ENCODE data around the gene PTTG1IP. TPM values are rescaled to one million over a fixed set of nuclear protein-coding genes. Genes with fewer than 3 reads are reported as not detected.

The PTTG1IP gene
- total and polyA plus RNA-seq, 2 donors (not counting 1 experiment from before 2014, with no cell fraction given), result 30.7 to 58.6 TPM

DNA sequence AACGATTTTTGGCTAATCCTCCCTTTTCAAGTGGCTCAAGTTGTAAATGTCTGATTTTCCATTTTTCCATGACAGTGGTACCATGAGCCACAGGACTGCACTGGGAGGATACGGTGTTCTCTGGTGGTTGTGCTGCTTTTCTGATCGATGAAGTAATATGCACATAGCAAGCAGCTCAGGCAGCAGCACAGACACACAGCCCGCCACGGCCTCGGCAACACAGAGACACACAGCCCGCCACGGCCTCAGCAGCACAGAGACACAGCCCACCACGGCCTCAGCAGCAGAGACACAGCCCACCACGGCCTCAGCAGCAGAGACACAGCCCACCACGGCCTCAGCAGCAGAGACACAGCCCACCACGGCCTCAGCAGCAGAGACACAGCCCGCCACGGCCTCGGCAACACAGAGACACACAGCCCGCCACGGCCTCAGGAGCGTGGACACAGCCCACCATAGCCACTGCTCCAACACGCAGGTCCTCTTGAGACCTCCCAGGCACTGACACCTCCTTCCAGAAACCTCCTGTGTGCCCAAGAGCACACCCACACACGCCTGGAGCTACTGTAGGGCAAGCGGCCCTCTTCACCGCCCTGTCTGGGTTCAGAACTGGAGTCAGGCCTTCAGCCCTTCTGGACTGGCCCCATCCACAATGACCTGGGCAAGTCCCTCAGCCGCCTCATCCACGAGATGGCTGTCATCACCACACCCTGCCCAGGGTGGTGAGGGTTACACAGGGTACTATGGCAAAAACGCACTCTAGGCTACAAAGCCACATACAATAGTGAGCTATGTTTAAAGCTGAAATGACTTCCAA is 10.4 kb downstream of the PTTG1IP start:
- Histone ChIP-seq H3K79me2 (ENCODE audit: control insufficient read depth, insufficient read depth, low read length) (peaks cover 93% of the 10 kb centered on the region), H3K4me3 (ENCODE audit: control extremely low read depth in 1 of 5, extremely low read depth in 1 of 5, insufficient read depth in 1 of 5, low read depth in 2 of 5, low read length in 4 of 5) (no peak overlapping the region), H3K27ac (ENCODE audit: low read length in 2 of 2) (no peak overlapping the region), H3K4me1 (ENCODE audit: control insufficient read depth in 2 of 2, insufficient read depth in 2 of 2, low read length in 2 of 2) (peaks cover 30 to 31% of the 10 kb centered on the region in 2 donors), H3K9ac (ENCODE audit: low read length) (no peak overlapping the region), H3K27me3 (replicated peaks in 1 of 4; ENCODE audit: control extremely low read depth in 1 of 4, control insufficient read depth in 3 of 4, insufficient read depth in 4 of 4, low read length in 3 of 4) (no peaks in the 10 kb centered on the region), H3K36me3 (replicated peaks in 1 of 2; ENCODE audit: control extremely low read depth in 1 of 2, control insufficient read depth in 1 of 2, extremely low read depth in 1 of 2, insufficient read depth in 2 of 2, low read length in 1 of 2) (peaks cover 0 to 48% of the 10 kb centered on the region in 2 experiments), H3K4me2 (replicated peaks; ENCODE audit: low read depth, low read length, poor library complexity, severe bottlenecking) (no peak overlapping the region), H3K9me3 (ENCODE audit: control extremely low read depth in 1 of 3, control insufficient read depth in 2 of 3, insufficient read depth in 1 of 3, low read length in 2 of 3) (no peaks in the 10 kb centered on the region), H4K20me1 (ENCODE audit: control insufficient read depth, insufficient read depth, low read length, poor library complexity, severe bottlenecking) (peaks cover 98% of the 10 kb centered on the region), H2AFZ (ENCODE audit: insufficient read depth, low read depth, low read length, poor library complexity, severe bottlenecking) (no peak overlapping the region)
- ATAC-seq (ENCODE audit: low read depth) (no peak), DNase-seq (no peak)
- no peak overlapping the region for H3K27ac Mint-ChIP-seq
- TF ChIP-seq, protein P1, sequence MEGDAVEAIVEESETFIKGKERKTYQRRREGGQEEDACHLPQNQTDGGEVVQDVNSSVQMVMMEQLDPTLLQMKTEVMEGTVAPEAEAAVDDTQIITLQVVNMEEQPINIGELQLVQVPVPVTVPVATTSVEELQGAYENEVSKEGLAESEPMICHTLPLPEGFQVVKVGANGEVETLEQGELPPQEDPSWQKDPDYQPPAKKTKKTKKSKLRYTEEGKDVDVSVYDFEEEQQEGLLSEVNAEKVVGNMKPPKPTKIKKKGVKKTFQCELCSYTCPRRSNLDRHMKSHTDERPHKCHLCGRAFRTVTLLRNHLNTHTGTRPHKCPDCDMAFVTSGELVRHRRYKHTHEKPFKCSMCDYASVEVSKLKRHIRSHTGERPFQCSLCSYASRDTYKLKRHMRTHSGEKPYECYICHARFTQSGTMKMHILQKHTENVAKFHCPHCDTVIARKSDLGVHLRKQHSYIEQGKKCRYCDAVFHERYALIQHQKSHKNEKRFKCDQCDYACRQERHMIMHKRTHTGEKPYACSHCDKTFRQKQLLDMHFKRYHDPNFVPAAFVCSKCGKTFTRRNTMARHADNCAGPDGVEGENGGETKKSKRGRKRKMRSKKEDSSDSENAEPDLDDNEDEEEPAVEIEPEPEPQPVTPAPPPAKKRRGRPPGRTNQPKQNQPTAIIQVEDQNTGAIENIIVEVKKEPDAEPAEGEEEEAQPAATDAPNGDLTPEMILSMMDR (IDR thresholded peaks at IDR 0.05), result no peak
- TF ChIP-seq EZH2 (IDR thresholded peaks at IDR 0.05; ENCODE audit: borderline replicate concordance, insufficient read depth, low read depth, low read length, poor library complexity, severe bottlenecking), result no peak
- ChIA-PET POLR2A (interaction anchor here (0.8 kb wide), 1 partner anchor 904 kb away, joined by 6 read pairs; no protein-coding TSS in a partner anchor), CTCF (no interaction called here)
- intact Hi-C loops (cut with micrococcal nuclease), result no loop called here
- 99% methylated on average over 24 of the region's 25 CpGs for WGBS (ENCODE audit: insufficient coverage)
- H3K4me1 Mint-ChIP-seq, result peaks cover 39% of the 10 kb centered on the region
- no peaks in the 10 kb centered on the region for H3K9me3 Mint-ChIP-seq (ENCODE audit: insufficient read depth)
- no peaks in the 10 kb centered on the region for H3K27me3 Mint-ChIP-seq
- no peak overlapping the region for H3K4me3 Mint-ChIP-seq

DNA sequence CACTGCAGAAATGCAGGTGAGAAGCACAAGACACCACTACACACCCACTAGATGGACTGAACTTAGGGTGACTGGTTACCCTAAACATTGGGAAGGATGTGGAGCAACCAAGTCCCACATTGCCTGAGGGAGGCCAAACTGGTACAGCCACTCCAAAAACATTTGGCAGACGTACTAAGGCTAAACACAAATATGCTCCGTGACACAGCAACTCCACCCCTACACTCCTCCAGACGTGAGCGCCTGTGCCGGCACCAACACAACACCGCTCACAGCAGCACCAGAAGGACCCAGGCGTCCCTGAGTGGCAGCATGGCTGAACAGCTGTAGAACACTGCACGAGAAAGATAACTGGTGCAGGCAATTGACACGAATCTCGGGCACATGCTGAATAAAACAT is 14.7 kb downstream of the PTTG1IP start:
- 97% methylated on average over 10 of the region's 10 CpGs for WGBS (ENCODE audit: insufficient coverage)
- H2AFZ ChIP-seq (ENCODE audit: insufficient read depth, low read depth, low read length, poor library complexity, severe bottlenecking), result no peak overlapping the region
- H3K27ac ChIP-seq (ENCODE audit: low read length in 2 of 2), result no peak overlapping the region
- ChIA-PET POLR2A (no interaction called here), CTCF (no interaction called here)
- ATAC-seq (ENCODE audit: low read depth) (no peak), DNase-seq (no peak)
- Mint-ChIP-seq H3K4me1 (peaks cover 6% of the 10 kb centered on the region), H3K27ac (no peak overlapping the region), H3K4me3 (no peak overlapping the region), H3K9me3 (ENCODE audit: insufficient read depth) (no peaks in the 10 kb centered on the region), H3K27me3 (no peaks in the 10 kb centered on the region)
- no peaks in the 10 kb centered on the region for H3K27me3 ChIP-seq (replicated peaks in 1 of 4; ENCODE audit: control extremely low read depth in 1 of 4, control insufficient read depth in 3 of 4, insufficient read depth in 4 of 4, low read length in 3 of 4)
- H3K9me3 ChIP-seq (ENCODE audit: control extremely low read depth in 1 of 3, control insufficient read depth in 2 of 3, insufficient read depth in 1 of 3, low read length in 2 of 3), result no peaks in the 10 kb centered on the region
- TF ChIP-seq EZH2 (IDR thresholded peaks at IDR 0.05; ENCODE audit: borderline replicate concordance, insufficient read depth, low read depth, low read length, poor library complexity, severe bottlenecking), result no peak
- TF ChIP-seq, protein P1 (IDR thresholded peaks at IDR 0.05), result no peak
- no peak overlapping the region for H3K9ac ChIP-seq (ENCODE audit: low read length)
- peaks cover 96% of the 10 kb centered on the region for H4K20me1 ChIP-seq (ENCODE audit: control insufficient read depth, insufficient read depth, low read length, poor library complexity, severe bottlenecking)
- H3K4me3 ChIP-seq (ENCODE audit: control extremely low read depth in 1 of 5, extremely low read depth in 1 of 5, insufficient read depth in 1 of 5, low read depth in 2 of 5, low read length in 4 of 5), result no peak overlapping the region
- peaks cover 0 to 73% of the 10 kb centered on the region in 2 experiments for H3K36me3 ChIP-seq (replicated peaks in 1 of 2; ENCODE audit: control extremely low read depth in 1 of 2, control insufficient read depth in 1 of 2, extremely low read depth in 1 of 2, insufficient read depth in 2 of 2, low read length in 1 of 2)
- peaks cover 84% of the 10 kb centered on the region for H3K79me2 ChIP-seq (ENCODE audit: control insufficient read depth, insufficient read depth, low read length)
- peaks cover 0 to 6% of the 10 kb centered on the region in 2 donors for H3K4me1 ChIP-seq (ENCODE audit: control insufficient read depth in 2 of 2, insufficient read depth in 2 of 2, low read length in 2 of 2)
- no peak overlapping the region for H3K4me2 ChIP-seq (replicated peaks; ENCODE audit: low read depth, low read length, poor library complexity, severe bottlenecking)
- intact Hi-C loops (cut with micrococcal nuclease), result no loop called here
